HepG2 (cell line): ENCODE results near the gene GABRB1. TPM values are rescaled to one million over a fixed set of nuclear protein-coding genes. Genes with fewer than 3 reads are reported as not detected.

Source experiments
- ATAC-seq: fragments of 200-7000 bp; cut with Tn5 transposase; 3 replicates; pipeline ENCODE4 v1.9.1; 2020; ENCODE audit warnings: mild to moderate bottlenecking, moderate library complexity
- BruUV-seq: library from RNA; stranded (reverse); fragments of 400-500 nt; replicated peaks from 2 replicates; lab custom pipeline; 2021; lab: Mats Ljungman, UMichigan
- CTCF ChIA-PET: fragments of 300-600 bp; formaldehyde crosslinking; extraction: SDS; loops from one replicate; lab custom pipeline; 2021; ENCODE audit warnings: low total read pairs, inconsistent platforms, low intra/inter-chr PET ratio; lab: Yijun Ruan, JAX
- POLR2A ChIA-PET: fragments of 350-600 bp; sonication (Branson Sonifier 250); formaldehyde crosslinking; loops from one replicate; lab custom pipeline; 2020; ENCODE audit warnings: antibody characterized with exemption, inconsistent platforms; lab: Yijun Ruan, JAX
- DNase-seq: peaks from one replicate; pipeline ENCODE4 v3.0.0-alpha.2; 2015; ENCODE audit warnings: low spot score
- FAIRE-seq: peaks from 3 replicates; lab custom pipeline; 2011; peaks lifted over from hg19 to GRCh38; lab: Jason Lieb, UNC
- H2AFZ ChIP-seq: one replicate; pipeline ENCODE4 v1.6.1; 2011; ENCODE audit warnings: low read length, inconsistent platforms
- H3K27ac ChIP-seq: fragments of 300-600 bp; 3 replicates; pipeline ENCODE4 v1.8.0; 2011; ENCODE audit warnings: mixed run types, mild to moderate bottlenecking, mixed read lengths, low read length, inconsistent platforms; ENCODE audit not compliant: insufficient read depth; ENCODE audit errors: extremely low read length
- H3K27me3 ChIP-seq, 2 experiments: fragments of 200-600 bp in 1 of 2; 2 replicates in 1 of 2; 3 replicates in 1 of 2; pipeline versions ENCODE4 v1.6.0 to v1.8.0; 2011; ENCODE audit warnings: low read length in 2 of 2, mild to moderate bottlenecking in 2 of 2, moderate library complexity in 2 of 2, inconsistent platforms in 1 of 2; ENCODE audit not compliant: insufficient read depth in 2 of 2, control insufficient read depth in 1 of 2
- H3K36me3 ChIP-seq, 2 experiments: fragments of 200-600 bp in 1 of 2; replicated peaks in 1 of 2; 2 replicates in 1 of 2; 3 replicates in 1 of 2; pipeline versions ENCODE4 v1.5.1 to v1.8.0; 2011; ENCODE audit warnings: low read length in 2 of 2, inconsistent platforms in 1 of 2; ENCODE audit not compliant: insufficient read depth in 2 of 2, control insufficient read depth in 1 of 2
- H3K4me1 ChIP-seq: 2 replicates; pipeline ENCODE4 v1.5.1; 2012; ENCODE audit warnings: low read length, inconsistent platforms; ENCODE audit not compliant: insufficient read depth
- H3K4me2 ChIP-seq: 2 replicates; pipeline ENCODE4 v1.6.0; 2011; ENCODE audit warnings: low read depth, low read length, inconsistent platforms
- H3K4me3 ChIP-seq, 3 experiments: fragments of 200-600 bp in 1 of 3; sonication (generic), shearing (Covaris generic) in 1 of 3; replicated peaks in 1 of 3; 2 replicates each; pipeline ENCODE4 v1.5.1; 2011 to 2016; ENCODE audit warnings: low read length in 3 of 3, inconsistent platforms in 2 of 3, low read depth in 2 of 3, mild to moderate bottlenecking in 2 of 3, control low read depth in 1 of 3, mixed read lengths in 1 of 3; ENCODE audit not compliant: insufficient read depth in 1 of 3
- H3K79me2 ChIP-seq: one replicate; pipeline ENCODE4 v1.6.1; 2011; ENCODE audit warnings: low read length, inconsistent platforms; ENCODE audit not compliant: insufficient read depth
- H3K9ac ChIP-seq: 2 replicates; pipeline ENCODE4 v1.6.0; 2011; ENCODE audit warnings: mild to moderate bottlenecking, low read depth, low read length, inconsistent platforms; ENCODE audit not compliant: insufficient read depth
- H3K9me3 ChIP-seq: 2 replicates; pipeline ENCODE4 v1.5.1; 2012; ENCODE audit warnings: mild to moderate bottlenecking, low read length
- H4K20me1 ChIP-seq: 2 replicates; pipeline ENCODE4 v1.6.0; 2011; ENCODE audit warnings: inconsistent platforms, mild to moderate bottlenecking, low read length, moderate library complexity; ENCODE audit not compliant: insufficient read depth
- EP300 ChIP-seq, 3 experiments: sonication (generic) in 1 of 3; formaldehyde crosslinking in 1 of 3; IDR thresholded peaks; 2 replicates each; pipeline versions ENCODE4 v1.5.1 to v1.6.1; 2011 to 2020; ENCODE audit warnings: low read depth in 2 of 3, low read length in 2 of 3, borderline replicate concordance in 1 of 3, improper control_type of control experiment in 1 of 3, mild to moderate bottlenecking in 1 of 3, missing genetic modification reagents in 1 of 3, moderate library complexity in 1 of 3
- FOSL2 ChIP-seq: sonication (generic); formaldehyde crosslinking; IDR thresholded peaks from 2 replicates; pipeline ENCODE4 v1.4.0; 2020; ENCODE audit warnings: missing genetic modification reagents
- HNF1A ChIP-seq, 2 experiments: sonication (generic) in 1 of 2; formaldehyde crosslinking in 1 of 2; IDR thresholded peaks; 2 replicates each; pipeline versions ENCODE4 v1.4.0 to v1.6.1; 2016 to 2020; ENCODE audit warnings: borderline replicate concordance in 1 of 2, low read depth in 1 of 2, mild to moderate bottlenecking in 1 of 2, missing genetic modification reagents in 1 of 2
- IRX3 ChIP-seq: sonication (generic); formaldehyde crosslinking; IDR thresholded peaks from 2 replicates; pipeline ENCODE4 v1.8.1; 2023; ENCODE audit warnings: mild to moderate bottlenecking, low read depth, missing genetic modification reagents, borderline replicate concordance
- KDM3A ChIP-seq: IDR thresholded peaks from 2 replicates; pipeline ENCODE4 v1.6.1; 2018; ENCODE audit warnings: low read depth, missing compliant biosample characterization
- MXI1 ChIP-seq: IDR thresholded peaks from 3 replicates; pipeline ENCODE4 v1.6.1; 2012; ENCODE audit warnings: low read depth, low read length, inconsistent platforms, borderline replicate concordance
- YY1 ChIP-seq: IDR thresholded peaks from 2 replicates; pipeline ENCODE4 v1.6.1; 2011; ENCODE audit warnings: low read length, low read depth, moderate library complexity, mild to moderate bottlenecking; ENCODE audit not compliant: insufficient read depth, insufficient replicate concordance
- ZBTB25 ChIP-seq: IDR thresholded peaks from 2 replicates; pipeline ENCODE4 v1.6.1; 2018; ENCODE audit warnings: missing genetic modification reagents
- ZNF7 ChIP-seq: IDR thresholded peaks from 2 replicates; pipeline ENCODE4 v1.6.1; 2016; ENCODE audit warnings: missing biosample characterization, missing genetic modification reagents
- ZNF790 ChIP-seq: sonication (generic); formaldehyde crosslinking; IDR thresholded peaks from 2 replicates; pipeline ENCODE4 v1.8.0; 2022; ENCODE audit warnings: missing genetic modification reagents, mild to moderate bottlenecking, borderline replicate concordance
- WGBS: methylation state at CpG from one replicate; pipeline ENCODE4 v1.1.6; 2017; ENCODE audit warnings: low lambda C conversion rate; 5-methylcytosine and 5-hydroxymethylcytosine counted together
- in situ Hi-C: cut with HindIII; loops from 2 replicates; pipeline ENCODE4 v1.10.0; 2017; ENCODE audit warnings: low pct_unique_long_range_greater_than_20kb; ENCODE audit not compliant: extremely low pct_ligation_motif_present
- intact Hi-C: fragments of 100-400 bp; cut with micrococcal nuclease; formaldehyde crosslinking; loops from one replicate; pipeline ENCODE4 v1.10.0; 2022; ENCODE audit not compliant: unreplicated experiment
- polyA plus RNA-seq, 8 experiments: library from polyadenylated mRNA; depleted of rRNA in 3 of 8; stranded (reverse) in 7 of 8; unstranded in 1 of 8; fragments of >200 nt; fragmentation: Illumina TruSeq in 4 of 8; extraction: Trizol in 4 of 8; gene quantifications; 2 replicates each; pipeline versions ENCODE4 v1.2.1 to v1.2.3, GENCODE V29; 2011 to 2016; ENCODE audit warnings: low read depth in 4 of 8, missing spikeins in 1 of 8, mixed read lengths in 1 of 8; ENCODE audit not compliant: insufficient read depth in 1 of 8
- total RNA-seq, 5 experiments: library from RNA; depleted of rRNA; stranded (reverse); fragments of >200 nt; fragmentation: Illumina TruSeq; extraction: Trizol; gene quantifications; 2 replicates each; pipeline ENCODE4 v1.2.3, GENCODE V29; 2016; ENCODE audit warnings: low read depth in 1 of 5

The GABRB1 gene
- total and polyA plus RNA-seq, 2 of the 13 experiments (the other 11 are each of a cell fraction or from before 2014, with no cell fraction given), result not detected

DNA sequence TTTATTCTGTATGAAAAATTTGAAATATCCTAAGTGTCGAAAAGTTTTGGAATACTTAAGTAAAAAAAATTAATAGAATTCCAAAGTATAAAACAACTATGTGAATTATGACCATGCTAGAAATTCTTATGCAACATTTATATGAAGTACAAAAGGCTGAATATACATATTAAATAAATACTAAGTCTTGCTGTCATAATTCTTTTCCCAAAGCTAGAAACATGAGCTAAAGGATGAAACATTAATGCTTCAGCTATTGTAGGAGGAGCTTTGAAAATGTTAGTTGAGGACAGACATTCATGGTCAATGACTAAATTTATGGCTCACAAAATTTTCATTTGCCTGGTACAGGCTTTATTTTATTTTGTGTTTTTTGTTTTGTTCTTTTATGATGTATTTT lies 207.3 kb downstream of the GABRB1 start:
- Histone ChIP-seq H3K27ac (no peak overlapping the region), H3K79me2 (no peaks in the 10 kb centered on the region), H4K20me1 (no peaks in the 10 kb centered on the region), H3K36me3 (no peaks in the 10 kb centered on the region), H3K4me3 (no peak overlapping the region), H3K4me2 (no peak overlapping the region), H3K4me1 (no peaks in the 10 kb centered on the region), H3K9ac (no peak overlapping the region), H2AFZ (no peak overlapping the region), H3K9me3 (no peaks in the 10 kb centered on the region), H3K27me3 (no peaks in the 10 kb centered on the region; a peak in 1 of 5 replicates)
- ATAC-seq (no peak), FAIRE-seq (no peak), DNase-seq (no peak)
- WGBS, result 5% methylated on average over 1 of the region's 1 CpG
- POLR2A ChIA-PET, result no interaction called here
- TF ChIP-seq ZBTB25 (CRISPR knock-in tag) (no peak), ZNF7 (CRISPR knock-in tag) (no peak), EP300 (IDR thresholded peaks at IDR 0.05; ENCODE audit: low read depth in 2 of 2, low read length in 2 of 2) (no peak), EP300 (CRISPR knock-in tag; IDR thresholded peaks at IDR 0.05; ENCODE audit: borderline replicate concordance) (no peak), KDM3A (no peak)
- CTCF ChIA-PET, result no interaction called here
- BruUV-seq, result no TSS peak
- intact Hi-C loops, result no loop called here
- in situ Hi-C loops, result no loop called here

DNA sequence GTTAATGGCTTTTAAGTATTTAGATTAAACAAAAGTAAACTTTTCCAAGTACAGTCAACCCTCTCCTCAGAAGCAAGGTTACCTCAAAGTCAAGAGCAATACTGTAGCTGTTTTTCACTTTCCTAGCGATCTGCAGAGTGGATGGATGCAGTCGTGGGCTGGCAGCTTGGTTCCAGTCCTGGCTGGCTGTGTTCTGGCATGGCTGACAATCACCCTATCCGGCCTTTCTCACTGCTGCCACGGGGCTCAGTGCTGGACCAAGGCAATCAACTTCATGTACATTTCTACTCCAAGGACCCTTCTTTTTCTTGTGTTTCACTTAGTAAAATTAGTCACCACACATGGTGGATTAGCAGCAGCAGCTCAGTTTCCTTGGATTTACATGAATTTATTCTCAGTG lies 208.3 kb downstream of the GABRB1 start:
- ChIA-PET CTCF (no interaction called here), POLR2A (no interaction called here)
- Histone ChIP-seq H3K4me2 (no peak overlapping the region), H3K4me1 (no peaks in the 10 kb centered on the region), H4K20me1 (no peaks in the 10 kb centered on the region), H3K9ac (no peak overlapping the region), H3K36me3 (no peaks in the 10 kb centered on the region), H3K27me3 (no peaks in the 10 kb centered on the region; a peak in 1 of 5 replicates), H2AFZ (no peak overlapping the region), H3K79me2 (no peaks in the 10 kb centered on the region), H3K9me3 (no peaks in the 10 kb centered on the region), H3K27ac (no peak overlapping the region), H3K4me3 (no peak overlapping the region)
- DNase-seq (no peak), FAIRE-seq (no peak), ATAC-seq (no peak)
- 11% methylated on average over 4 of the region's 4 CpGs for WGBS
- BruUV-seq, result no TSS peak
- intact Hi-C loops (no loop called here), in situ Hi-C loops (no loop called here)
- TF ChIP-seq IRX3 (CRISPR knock-in tag) (no peak), FOSL2 (CRISPR knock-in tag) (no peak), YY1 (no peak), HNF1A (IDR thresholded peaks at IDR 0.05; ENCODE audit: low read depth) (no peak), HNF1A (CRISPR knock-in tag; IDR thresholded peaks at IDR 0.05; ENCODE audit: borderline replicate concordance) (no peak), MXI1 (no peak), ZNF790 (CRISPR knock-in tag) (no peak)
